GM23248 (cell line): Measurements from ENCODE around the gene VRTN. TPM values are rescaled to one million over a fixed set of nuclear protein-coding genes. Genes with fewer than 3 reads are reported as not detected.
"Not testable (repeated sequence)": the region's sequence is repeated elsewhere in the genome, so short reads cannot be mapped to it uniquely, and the experiment has no call there.

Experiments used
- DNase-seq: peaks from one replicate; pipeline ENCODE4 v3.0.0-alpha.2; 2015
- H2AFZ ChIP-seq: fragments of 200-600 bp; sonication (generic); 2 replicates; pipeline ENCODE4 v1.6.1; 2016; ENCODE audit warnings: antibody characterized with exemption
- H3F3A ChIP-seq: fragments of 200-600 bp; sonication (generic); 2 replicates; pipeline ENCODE4 v1.6.1; 2016; ENCODE audit warnings: mild to moderate bottlenecking, antibody characterized with exemption, mixed run types; ENCODE audit not compliant: insufficient read depth
- H3K27ac ChIP-seq: fragments of 200-600 bp; sonication (generic); 2 replicates; pipeline ENCODE4 v1.5.1; 2016; ENCODE audit warnings: mild to moderate bottlenecking
- H3K27me3 ChIP-seq: fragments of 200-600 bp; sonication (generic); replicated peaks from 2 replicates; pipeline ENCODE4 v1.6.1; 2016; ENCODE audit warnings: mild to moderate bottlenecking; ENCODE audit not compliant: insufficient read depth
- H3K36me3 ChIP-seq: fragments of 200-600 bp; sonication (generic); 2 replicates; pipeline ENCODE4 v1.6.1; 2016; ENCODE audit warnings: low read depth, mild to moderate bottlenecking
- H3K4me1 ChIP-seq: fragments of 200-600 bp; sonication (generic); 2 replicates; pipeline ENCODE4 v1.6.1; 2016; ENCODE audit warnings: mild to moderate bottlenecking; ENCODE audit not compliant: insufficient read depth
- H3K4me2 ChIP-seq: fragments of 200-600 bp; sonication (generic); one replicate; pipeline ENCODE4 v1.6.1; 2016; ENCODE audit warnings: mild to moderate bottlenecking; ENCODE audit not compliant: unreplicated experiment
- H3K4me3 ChIP-seq: fragments of 200-600 bp; sonication (generic); 2 replicates; pipeline ENCODE4 v1.5.1; 2016; ENCODE audit warnings: mild to moderate bottlenecking
- H3K79me2 ChIP-seq: fragments of 200-600 bp; sonication (generic); 2 replicates; pipeline ENCODE4 v1.6.1; 2016; ENCODE audit warnings: mild to moderate bottlenecking; ENCODE audit not compliant: insufficient read depth
- H3K9ac ChIP-seq: fragments of 200-600 bp; sonication (generic); 2 replicates; pipeline ENCODE4 v1.6.1; 2016; ENCODE audit warnings: mild to moderate bottlenecking
- H3K9me2 ChIP-seq: fragments of 200-600 bp; sonication (generic); 2 replicates; pipeline ENCODE4 v1.6.1; 2016; ENCODE audit warnings: mixed run types, mild to moderate bottlenecking, moderate library complexity; ENCODE audit not compliant: insufficient read depth
- H3K9me3 ChIP-seq: fragments of 200-600 bp; sonication (generic); one replicate; pipeline ENCODE4 v1.6.1; 2017; ENCODE audit warnings: low read depth
- H4K20me1 ChIP-seq: fragments of 200-600 bp; sonication (generic); 2 replicates; pipeline ENCODE4 v1.6.0; 2016; ENCODE audit not compliant: insufficient read depth
- EZH2 ChIP-seq: fragments of 200-600 bp; sonication (generic); IDR thresholded peaks from 2 replicates; pipeline ENCODE4 v1.6.1; 2018; ENCODE audit warnings: antibody characterized with exemption, mild to moderate bottlenecking; ENCODE audit not compliant: insufficient read depth, poor library complexity, severe bottlenecking
- EZH2phosphoT487 ChIP-seq: fragments of 200-600 bp; sonication (generic); IDR thresholded peaks from 2 replicates; pipeline ENCODE4 v1.6.1; 2018; ENCODE audit warnings: antibody characterized with exemption, moderate library complexity, mild to moderate bottlenecking, low read depth; ENCODE audit not compliant: insufficient read depth
- WGBS, 2 experiments: methylation state at CpG; one replicate each; pipeline ENCODE4 v1.1.6; 2015 to 2017; ENCODE audit warnings: low lambda C conversion rate in 2 of 2, low coverage in 1 of 2; ENCODE audit errors: missing lambda C conversion rate in 2 of 2; 5-methylcytosine and 5-hydroxymethylcytosine counted together
- in situ Hi-C: fragments of 300-500 bp; cut with MboI; formaldehyde crosslinking; loops from 2 replicates; pipeline ENCODE4 v1.15.0; 2020
- polyA plus RNA-seq: library from polyadenylated mRNA; unstranded; fragments of >200 nt; fragmentation: Nextera tagmentation; extraction: Ambion mirVana; gene quantifications from 2 replicates; pipeline ENCODE4 v1.2.1, GENCODE V29; 2016
- total RNA-seq: library from RNA; depleted of rRNA; stranded (reverse); fragments of >200 nt; shearing (Covaris generic); gene quantifications from 2 replicates; pipeline ENCODE4 v1.2.3, GENCODE V29; 2014

The VRTN gene
- total and polyA plus RNA-seq, 2 experiments from 2014 or later, result not detected

- H3K9ac ChIP-seq, result no peak overlapping the region
- H3K27ac ChIP-seq, result no peak overlapping the region
- no peak overlapping the region for H3K4me2 ChIP-seq
- H3K9me3 ChIP-seq, result no peaks in the 10 kb centered on the region
- H3K36me3 ChIP-seq, result no peaks in the 10 kb centered on the region
- H4K20me1 ChIP-seq, result no peaks in the 10 kb centered on the region
- in situ Hi-C loops, result no loop called here
- no peaks in the 10 kb centered on the region for H3K9me2 ChIP-seq
- peaks cover 12% of the 10 kb centered on the region for H3K27me3 ChIP-seq
- peaks cover 7% of the 10 kb centered on the region; the same call in 1 of the 2 replicates for H3F3A ChIP-seq
- no peaks in the 10 kb centered on the region for H3K4me1 ChIP-seq
- WGBS, 2 experiments, result 89 to 91% methylated on average over 38 of the region's 38 CpGs
- no peak for DNase-seq
- no peaks in the 10 kb centered on the region for H3K79me2 ChIP-seq
- H2AFZ ChIP-seq, result no peak overlapping the region
- H3K4me3 ChIP-seq, result no peak overlapping the region
- TF ChIP-seq EZH2, result no peak
- TF ChIP-seq EZH2phosphoT487, result no peak
Observed at GRCh38 chr14:74377976-74378690, 29.9 kb downstream of the VRTN start.

DNA sequence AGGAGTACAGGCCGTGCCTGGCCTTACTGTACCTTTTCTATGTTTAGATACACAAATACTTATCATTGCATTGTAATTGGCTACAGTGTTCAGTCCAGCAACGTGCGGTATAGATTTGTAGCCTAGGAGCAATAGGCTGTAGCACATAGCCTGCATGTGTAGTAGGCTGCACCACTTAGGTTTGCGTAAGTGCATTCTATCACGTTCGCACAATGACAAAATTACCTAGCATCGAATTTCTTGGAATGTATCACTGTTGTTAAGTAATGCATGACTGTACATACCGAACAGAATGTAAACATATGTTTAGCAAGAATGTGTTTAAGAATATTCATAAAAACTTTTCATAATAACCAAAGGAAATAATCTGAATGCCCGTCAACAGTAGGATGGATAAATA lies 31.9 kb downstream of the VRTN start:
- no peak overlapping the region for H3K4me3 ChIP-seq
- H3K27ac ChIP-seq, result no peak overlapping the region
- no peak for TF ChIP-seq EZH2phosphoT487
- TF ChIP-seq EZH2, result no peak
- H3K4me1 ChIP-seq, result no peaks in the 10 kb centered on the region
- no peak overlapping the region for H2AFZ ChIP-seq
- H3F3A ChIP-seq, result no peaks in the 10 kb centered on the region
- H3K4me2 ChIP-seq, result no peak overlapping the region
- 64 to 65% methylated on average over 9 of the region's 9 CpGs for WGBS, 2 experiments
- H3K36me3 ChIP-seq, result no peaks in the 10 kb centered on the region
- in situ Hi-C loops, result no loop called here
- no peak for DNase-seq
- no peaks in the 10 kb centered on the region for H3K9me2 ChIP-seq
- no peaks in the 10 kb centered on the region for H3K9me3 ChIP-seq
- H3K79me2 ChIP-seq, result no peaks in the 10 kb centered on the region
- peaks cover 9% of the 10 kb centered on the region for H3K27me3 ChIP-seq
- H3K9ac ChIP-seq, result no peak overlapping the region
- no peaks in the 10 kb centered on the region for H4K20me1 ChIP-seq

DNA sequence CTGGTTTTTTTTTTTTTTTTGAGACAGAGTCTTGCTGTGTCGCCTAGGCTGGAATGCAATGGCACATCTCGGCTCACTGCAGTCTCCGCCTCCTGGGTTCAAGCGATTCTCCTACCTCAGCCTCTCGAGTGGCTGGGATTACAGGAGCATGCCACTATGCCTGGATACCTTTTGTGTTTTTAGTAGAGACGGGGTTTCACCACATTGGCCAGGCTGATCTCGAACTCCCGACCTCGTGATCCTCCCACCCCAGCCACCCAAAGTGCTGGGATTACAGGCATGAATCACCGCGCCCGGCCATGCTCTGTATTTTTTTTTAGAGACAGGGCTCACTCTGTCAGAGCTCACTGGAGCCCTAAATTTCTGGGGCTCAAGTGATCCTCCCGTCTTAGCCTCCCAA lies 32.6 kb downstream of the VRTN start:
- Histone ChIP-seq H3K4me1 (no peaks in the 10 kb centered on the region), H4K20me1 (no peaks in the 10 kb centered on the region), H3K4me2 (no peak overlapping the region), H2AFZ (no peak overlapping the region), H3K36me3 (no peaks in the 10 kb centered on the region), H3K27me3 (peaks cover 5% of the 10 kb centered on the region), H3K27ac (no peak overlapping the region), H3K9ac (no peak overlapping the region), H3K9me3 (no peaks in the 10 kb centered on the region), H3K9me2 (no peaks in the 10 kb centered on the region), H3K4me3 (no peak overlapping the region), H3K79me2 (no peaks in the 10 kb centered on the region), H3F3A (no peaks in the 10 kb centered on the region)
- no peak for DNase-seq
- in situ Hi-C loops, result no loop called here
- TF ChIP-seq EZH2phosphoT487, result no peak
- no peak for TF ChIP-seq EZH2
- WGBS, 2 experiments, result 85 to 89% methylated on average over 13 of the region's 13 CpGs

DNA sequence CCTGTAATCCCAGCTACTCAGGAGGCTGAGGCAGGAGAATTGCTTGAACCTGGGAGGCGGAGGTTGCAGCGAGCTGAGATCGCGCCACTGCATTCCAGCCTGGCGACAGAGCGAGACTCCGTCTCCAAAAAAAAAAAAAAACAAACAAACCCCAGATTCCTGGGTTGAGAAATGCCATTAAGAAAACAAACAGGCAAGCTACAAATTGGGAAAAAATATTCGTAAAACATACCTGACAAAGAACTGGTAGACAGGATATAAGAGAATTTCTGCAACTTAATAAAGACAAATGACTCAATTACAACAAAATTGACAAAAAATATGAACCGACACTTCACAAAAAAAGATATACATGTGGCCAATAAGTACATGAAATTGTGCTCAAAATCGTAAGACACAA lies 33.3 kb downstream of the VRTN start:
- H4K20me1 ChIP-seq, H3K27ac ChIP-seq, H3K27me3 ChIP-seq, H3K4me3 ChIP-seq, in situ Hi-C loops, H3K79me2 ChIP-seq, H3K4me1 ChIP-seq, H2AFZ ChIP-seq, H3F3A ChIP-seq, H3K9me3 ChIP-seq, H3K9ac ChIP-seq, H3K4me2 ChIP-seq, H3K9me2 ChIP-seq, DNase-seq, H3K36me3 ChIP-seq: not testable (repeated sequence)
- 69 to 76% methylated on average over 4 to 10 of the region's 10 CpGs for WGBS, 2 experiments

DNA sequence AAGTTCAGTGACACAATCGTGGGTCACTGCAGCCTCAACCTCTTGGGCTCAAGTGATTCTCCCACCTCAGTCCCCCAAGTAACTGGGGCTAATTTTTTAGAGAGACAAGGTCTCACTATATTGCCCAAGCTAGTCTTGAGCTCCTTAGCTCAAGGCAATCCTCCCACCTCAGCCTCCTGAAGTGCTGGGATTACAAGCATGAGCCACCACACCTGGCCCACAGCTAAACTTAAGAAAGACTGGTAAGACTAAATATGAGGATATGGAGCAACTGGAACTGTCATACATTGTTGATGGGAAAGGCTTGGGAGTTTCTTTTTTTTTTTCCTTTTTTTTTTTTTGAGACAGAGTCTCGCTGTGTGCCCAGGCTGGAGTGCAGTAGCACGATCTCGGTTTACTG lies 34.0 kb downstream of the VRTN start:
- Histone ChIP-seq H3K9ac (no peak overlapping the region), H3K4me2 (no peak overlapping the region), H3K36me3 (no peaks in the 10 kb centered on the region), H3K9me2 (no peaks in the 10 kb centered on the region), H3K27me3 (peaks cover 8% of the 10 kb centered on the region; the same call in 1 of the 2 replicates), H3F3A (no peaks in the 10 kb centered on the region), H3K79me2 (no peaks in the 10 kb centered on the region), H3K27ac (no peak overlapping the region), H3K4me3 (no peak overlapping the region), H3K9me3 (no peaks in the 10 kb centered on the region), H2AFZ (no peak overlapping the region), H4K20me1 (no peaks in the 10 kb centered on the region), H3K4me1 (no peaks in the 10 kb centered on the region)
- 56 to 67% methylated on average over 2 to 4 of the region's 4 CpGs for WGBS, 2 experiments
- no peak for DNase-seq
- in situ Hi-C loops, result no loop called here
- TF ChIP-seq EZH2phosphoT487 (no peak), EZH2 (no peak)
